MM.1S (cell line): ENCODE results near the gene TAF1B.

Source experiments
- DNase-seq: peaks from one replicate; pipeline ENCODE4 v3.0.0-alpha.2; 2015
- H2AFZ ChIP-seq: fragments of 300-600 bp; sonication (generic); 2 replicates; pipeline ENCODE4 v1.6.0; 2016; ENCODE audit warnings: antibody characterized with exemption, low read length
- H3F3A ChIP-seq: fragments of 300-600 bp; sonication (generic); 2 replicates; pipeline ENCODE4 v1.6.1; 2016; ENCODE audit warnings: mild to moderate bottlenecking, antibody characterized with exemption, low read length, moderate library complexity, mixed read lengths; ENCODE audit not compliant: insufficient read depth
- H3K27ac ChIP-seq: fragments of 300-600 bp; sonication (generic); 2 replicates; pipeline ENCODE4 v1.5.1; 2016; ENCODE audit warnings: mild to moderate bottlenecking, low read length
- H3K27me3 ChIP-seq: fragments of 300-600 bp; sonication (generic); replicated peaks from 2 replicates; pipeline ENCODE4 v1.6.0; 2016; ENCODE audit warnings: low read length; ENCODE audit not compliant: insufficient read depth
- H3K36me3 ChIP-seq: fragments of 300-600 bp; sonication (generic); replicated peaks from 2 replicates; pipeline ENCODE4 v1.6.1; 2016; ENCODE audit warnings: mild to moderate bottlenecking, low read length, mixed read lengths; ENCODE audit not compliant: insufficient read depth
- H3K4me1 ChIP-seq: fragments of 300-600 bp; sonication (generic); 2 replicates; pipeline ENCODE4 v1.6.1; 2016; ENCODE audit warnings: low read length, mixed read lengths
- H3K4me2 ChIP-seq: fragments of 300-600 bp; sonication (generic); 2 replicates; pipeline ENCODE4 v1.6.0; 2016; ENCODE audit warnings: low read depth, low read length
- H3K4me3 ChIP-seq: fragments of 300-600 bp; sonication (generic); 2 replicates; pipeline ENCODE4 v1.5.1; 2016; ENCODE audit warnings: low read length, mixed read lengths
- H3K79me2 ChIP-seq: fragments of 300-600 bp; sonication (generic); 2 replicates; pipeline ENCODE4 v1.6.1; 2016; ENCODE audit warnings: mixed run types, low read length, mixed read lengths
- H3K9ac ChIP-seq: fragments of 300-600 bp; sonication (generic); 2 replicates; pipeline ENCODE4 v1.6.1; 2016; ENCODE audit warnings: low read length, mixed read lengths
- H3K9me2 ChIP-seq: fragments of 300-600 bp; sonication (generic); replicated peaks from 2 replicates; pipeline ENCODE4 v1.6.1; 2016; ENCODE audit warnings: mild to moderate bottlenecking, low read length, mixed read lengths; ENCODE audit not compliant: insufficient read depth
- H3K9me3 ChIP-seq: fragments of 300-600 bp; sonication (generic); replicated peaks from 2 replicates; pipeline ENCODE4 v1.6.1; 2016; ENCODE audit warnings: mild to moderate bottlenecking, low read length, mixed read lengths; ENCODE audit not compliant: insufficient read depth
- H4K20me1 ChIP-seq: fragments of 300-600 bp; sonication (generic); 2 replicates; pipeline ENCODE4 v1.6.1; 2016; ENCODE audit warnings: mild to moderate bottlenecking, low read length, moderate library complexity, mixed read lengths; ENCODE audit not compliant: insufficient read depth
- CTCF ChIP-seq: fragments of 300-600 bp; sonication (generic); IDR thresholded peaks from 2 replicates; pipeline ENCODE4 v1.5.1; 2016; ENCODE audit warnings: antibody characterized with exemption, low read length, mixed read lengths
- EZH2 ChIP-seq: fragments of 300-600 bp; sonication (generic); optimal IDR thresholded peaks from 2 replicates; pipeline ENCODE3; 2017; ENCODE audit warnings: low read depth, mild to moderate bottlenecking, antibody characterized with exemption, low read length, mixed read lengths
- EZH2phosphoT487 ChIP-seq: fragments of 300-600 bp; sonication (generic); IDR thresholded peaks from 2 replicates; pipeline ENCODE4 v1.6.1; 2018; ENCODE audit warnings: antibody characterized with exemption, low read length

Gene TAF1B

GRCh38 chr2:9949239-9949991, 106.1 kb downstream of the TAF1B start:
- no peaks in the 10 kb centered on the region for H4K20me1 ChIP-seq
- no peaks in the 10 kb centered on the region for H3K27me3 ChIP-seq
- TF ChIP-seq EZH2phosphoT487, result no peak
- TF ChIP-seq CTCF, result no peak
- no peak for TF ChIP-seq EZH2
- no peak overlapping the region for H3K4me3 ChIP-seq
- no peak overlapping the region for H3K9ac ChIP-seq
- DNase-seq, result no peak
- no peaks in the 10 kb centered on the region for H3F3A ChIP-seq
- H3K9me2 ChIP-seq, result no peaks in the 10 kb centered on the region
- H3K27ac ChIP-seq, result no peak overlapping the region
- H3K9me3 ChIP-seq, result no peaks in the 10 kb centered on the region
- no peaks in the 10 kb centered on the region for H3K4me1 ChIP-seq
- H2AFZ ChIP-seq, result no peak overlapping the region
- no peaks in the 10 kb centered on the region for H3K36me3 ChIP-seq
- H3K79me2 ChIP-seq, result no peaks in the 10 kb centered on the region
- H3K4me2 ChIP-seq, result no peak overlapping the region

GRCh38 chr2:9949992-9950520, 106.8 kb downstream of the TAF1B start:
- Histone ChIP-seq H3K27me3 (no peaks in the 10 kb centered on the region), H3K4me2 (no peak overlapping the region), H3K9ac (no peak overlapping the region), H3K79me2 (no peaks in the 10 kb centered on the region), H2AFZ (peak overlapping the region; percentile 64; the same call in 1 of the 2 replicates), H3K9me2 (no peaks in the 10 kb centered on the region), H3F3A (no peaks in the 10 kb centered on the region), H3K4me1 (no peaks in the 10 kb centered on the region), H3K27ac (no peak overlapping the region), H3K4me3 (peak overlapping the region; percentile 59; the same call in 1 of the 2 replicates), H4K20me1 (no peaks in the 10 kb centered on the region), H3K9me3 (no peaks in the 10 kb centered on the region), H3K36me3 (no peaks in the 10 kb centered on the region)
- DNase-seq, result no peak
- TF ChIP-seq EZH2 (no peak), CTCF (no peak), EZH2phosphoT487 (no peak)

- no peaks in the 10 kb centered on the region for H3K79me2 ChIP-seq
- H3K27ac ChIP-seq, result no peak overlapping the region
These were observed 107.4 kb downstream of the TAF1B start for GRCh38 chr2:9950521-9951271.

More at GRCh38 chr2:9950521-9951271, 107.4 kb downstream of the TAF1B start:
- Histone ChIP-seq H3F3A (no peaks in the 10 kb centered on the region), H3K4me1 (no peaks in the 10 kb centered on the region), H4K20me1 (no peaks in the 10 kb centered on the region), H3K9me2 (no peaks in the 10 kb centered on the region), H2AFZ (peak overlapping the region; percentile 64; the same call in 1 of the 2 replicates), H3K9ac (peak overlapping the region; percentile 20; the same call in 1 of the 2 replicates), H3K9me3 (no peaks in the 10 kb centered on the region), H3K27me3 (no peaks in the 10 kb centered on the region), H3K4me3 (peak overlapping the region; percentile 59), H3K36me3 (no peaks in the 10 kb centered on the region), H3K4me2 (peak overlapping the region; percentile 70; the same call in 1 of the 2 replicates)
- DNase-seq, result peak; percentile 43
- TF ChIP-seq CTCF (peak; percentile 12; the same call in 1 of the 2 replicates), EZH2 (no peak)
